ENCODE measurements around the gene PGBD1.
A peak's percentile ranks its signal among the peaks of the same experiment; 100 is the strongest.
"Not testable (repeated sequence)": the region's sequence is repeated elsewhere in the genome, so short reads cannot be mapped to it uniquely, and the experiment has no call there.

Gene PGBD1

GRCh38 chr6:28267695-28268059 is 13.7 kb upstream of the PGBD1 start:
- Histone ChIP-seq H3K9me3 (ENCODE audit: control insufficient read depth, low read length) (no peaks in the 10 kb centered on the region), H3K27ac (ENCODE audit: insufficient read depth, low read depth, low read length, poor library complexity, severe bottlenecking) (no peak overlapping the region), H3K4me1 (ENCODE audit: control insufficient read depth, insufficient read depth, low read length) (no peaks in the 10 kb centered on the region), H3K4me3 (ENCODE audit: insufficient read depth, low read depth, low read length) (peak overlapping the region; percentile 75), H3K27me3 (ENCODE audit: control insufficient read depth, insufficient read depth, low read length, poor library complexity, severe bottlenecking) (peaks cover 22% of the 10 kb centered on the region), H3K36me3 (ENCODE audit: control insufficient read depth, insufficient read depth, low read length) (peaks cover 7% of the 10 kb centered on the region)
- 21 to 39% methylated on average over 1 of the region's 1 CpG for WGBS, 2 experiments

- H3K4me3 ChIP-seq (ENCODE audit: insufficient read depth, low read depth, low read length) = no peak overlapping the region
- H3K4me1 ChIP-seq (ENCODE audit: control insufficient read depth, insufficient read depth, low read length) = no peaks in the 10 kb centered on the region
- no peaks in the 10 kb centered on the region for H3K9me3 ChIP-seq (ENCODE audit: control insufficient read depth, low read length)
- H3K27me3 ChIP-seq (ENCODE audit: control insufficient read depth, insufficient read depth, low read length, poor library complexity, severe bottlenecking) = peaks cover 6% of the 10 kb centered on the region
- H3K27ac ChIP-seq (ENCODE audit: insufficient read depth, low read depth, low read length, poor library complexity, severe bottlenecking) = no peak overlapping the region
- H3K36me3 ChIP-seq (ENCODE audit: control insufficient read depth, insufficient read depth, low read length) = peaks cover 16% of the 10 kb centered on the region
Observed at GRCh38 chr6:28269492-28269891, 11.9 kb upstream of the PGBD1 start.

- Histone ChIP-seq H3K27me3 (ENCODE audit: control insufficient read depth, insufficient read depth, low read length, poor library complexity, severe bottlenecking) (no peaks in the 10 kb centered on the region), H3K9me3 (ENCODE audit: control insufficient read depth, low read length) (no peaks in the 10 kb centered on the region), H3K4me3 (ENCODE audit: insufficient read depth, low read depth, low read length) (no peak overlapping the region), H3K36me3 (ENCODE audit: control insufficient read depth, insufficient read depth, low read length) (peaks cover 34% of the 10 kb centered on the region), H3K27ac (ENCODE audit: insufficient read depth, low read depth, low read length, poor library complexity, severe bottlenecking) (no peak overlapping the region), H3K4me1 (ENCODE audit: control insufficient read depth, insufficient read depth, low read length) (no peaks in the 10 kb centered on the region)
Observed at GRCh38 chr6:28274888-28275287, 6.5 kb upstream of the PGBD1 start.

GRCh38 chr6:28277746-28278145 is 3.6 kb upstream of the PGBD1 start:
- H3K36me3 ChIP-seq (ENCODE audit: control insufficient read depth, insufficient read depth, low read length) = peaks cover 27% of the 10 kb centered on the region
- 90 to 94% methylated on average over 3 of the region's 3 CpGs for WGBS, 2 experiments
- no peaks in the 10 kb centered on the region for H3K9me3 ChIP-seq (ENCODE audit: control insufficient read depth, low read length)
- H3K4me1 ChIP-seq (ENCODE audit: control insufficient read depth, insufficient read depth, low read length) = no peaks in the 10 kb centered on the region
- H3K4me3 ChIP-seq (ENCODE audit: insufficient read depth, low read depth, low read length) = no peak overlapping the region
- H3K27me3 ChIP-seq (ENCODE audit: control insufficient read depth, insufficient read depth, low read length, poor library complexity, severe bottlenecking) = peaks cover 8% of the 10 kb centered on the region
- no peak overlapping the region for H3K27ac ChIP-seq (ENCODE audit: insufficient read depth, low read depth, low read length, poor library complexity, severe bottlenecking)

- H3K4me3 ChIP-seq (ENCODE audit: insufficient read depth, low read depth, low read length) = peak overlapping the region; percentile 79
- no peak overlapping the region for H3K27ac ChIP-seq (ENCODE audit: insufficient read depth, low read depth, low read length, poor library complexity, severe bottlenecking)
- WGBS, 2 experiments = 80% methylated on average over 1 of the region's 3 CpGs; no CpG with 5 or more reads in 1 of the 2 experiments
- H3K9me3 ChIP-seq (ENCODE audit: control insufficient read depth, low read length) = no peaks in the 10 kb centered on the region
- H3K4me1 ChIP-seq (ENCODE audit: control insufficient read depth, insufficient read depth, low read length) = no peaks in the 10 kb centered on the region
- peaks cover 26% of the 10 kb centered on the region for H3K36me3 ChIP-seq (ENCODE audit: control insufficient read depth, insufficient read depth, low read length)
- H3K27me3 ChIP-seq (ENCODE audit: control insufficient read depth, insufficient read depth, low read length, poor library complexity, severe bottlenecking) = peaks cover 8% of the 10 kb centered on the region
Observed at GRCh38 chr6:28280595-28281287, 631 bp upstream of the PGBD1 start.

- WGBS, 2 experiments = 95% methylated on average over 2 of the region's 2 CpGs
- Histone ChIP-seq H3K27ac (ENCODE audit: insufficient read depth, low read depth, low read length, poor library complexity, severe bottlenecking) (no peak overlapping the region), H3K27me3 (ENCODE audit: control insufficient read depth, insufficient read depth, low read length, poor library complexity, severe bottlenecking) (peaks cover 8% of the 10 kb centered on the region), H3K4me1 (ENCODE audit: control insufficient read depth, insufficient read depth, low read length) (no peaks in the 10 kb centered on the region), H3K4me3 (ENCODE audit: insufficient read depth, low read depth, low read length) (no peak overlapping the region), H3K36me3 (ENCODE audit: control insufficient read depth, insufficient read depth, low read length) (peaks cover 26% of the 10 kb centered on the region), H3K9me3 (ENCODE audit: control insufficient read depth, low read length) (no peaks in the 10 kb centered on the region)
Observed at GRCh38 chr6:28282926-28283325, 1.6 kb downstream of the PGBD1 start.

- H3K4me3 ChIP-seq (ENCODE audit: insufficient read depth, low read depth, low read length) = no peak overlapping the region
- H3K27me3 ChIP-seq (ENCODE audit: control insufficient read depth, insufficient read depth, low read length, poor library complexity, severe bottlenecking) = no peaks in the 10 kb centered on the region
- H3K36me3 ChIP-seq (ENCODE audit: control insufficient read depth, insufficient read depth, low read length) = peaks cover 14% of the 10 kb centered on the region
- H3K4me1 ChIP-seq (ENCODE audit: control insufficient read depth, insufficient read depth, low read length) = no peaks in the 10 kb centered on the region
- no peak overlapping the region for H3K27ac ChIP-seq (ENCODE audit: insufficient read depth, low read depth, low read length, poor library complexity, severe bottlenecking)
- H3K9me3 ChIP-seq (ENCODE audit: control insufficient read depth, low read length) = no peaks in the 10 kb centered on the region
Observed at GRCh38 chr6:28291573-28291972, 10.2 kb downstream of the PGBD1 start.

GRCh38 chr6:28295326-28295725 is 14.0 kb downstream of the PGBD1 start:
- no peaks in the 10 kb centered on the region for H3K9me3 ChIP-seq (ENCODE audit: control insufficient read depth, low read length)
- no peaks in the 10 kb centered on the region for H3K4me1 ChIP-seq (ENCODE audit: control insufficient read depth, insufficient read depth, low read length)
- H3K36me3 ChIP-seq (ENCODE audit: control insufficient read depth, insufficient read depth, low read length) = peaks cover 3% of the 10 kb centered on the region
- 86 to 97% methylated on average over 2 to 5 of the region's 5 CpGs for WGBS, 2 experiments
- H3K4me3 ChIP-seq (ENCODE audit: insufficient read depth, low read depth, low read length) = no peak overlapping the region
- H3K27me3 ChIP-seq (ENCODE audit: control insufficient read depth, insufficient read depth, low read length, poor library complexity, severe bottlenecking) = no peaks in the 10 kb centered on the region
- no peak overlapping the region for H3K27ac ChIP-seq (ENCODE audit: insufficient read depth, low read depth, low read length, poor library complexity, severe bottlenecking)

- Histone ChIP-seq H3K4me3 (ENCODE audit: insufficient read depth, low read depth, low read length) (no peak overlapping the region), H3K27ac (ENCODE audit: insufficient read depth, low read depth, low read length, poor library complexity, severe bottlenecking) (no peak overlapping the region), H3K36me3 (ENCODE audit: control insufficient read depth, insufficient read depth, low read length) (peaks cover 9% of the 10 kb centered on the region), H3K4me1 (ENCODE audit: control insufficient read depth, insufficient read depth, low read length) (no peaks in the 10 kb centered on the region), H3K27me3 (ENCODE audit: control insufficient read depth, insufficient read depth, low read length, poor library complexity, severe bottlenecking) (no peaks in the 10 kb centered on the region), H3K9me3 (ENCODE audit: control insufficient read depth, low read length) (no peaks in the 10 kb centered on the region)
- 88 to 91% methylated on average over 7 of the region's 7 CpGs for WGBS, 2 experiments
Observed at GRCh38 chr6:28296520-28297060, 15.2 kb downstream of the PGBD1 start.

GRCh38 chr6:28303570-28303969 is 22.2 kb downstream of the PGBD1 start:
- WGBS, 2 experiments = 98 to 100% methylated on average over 2 to 3 of the region's 3 CpGs
- Histone ChIP-seq H3K4me3 (ENCODE audit: insufficient read depth, low read depth, low read length) (no peak overlapping the region), H3K4me1 (ENCODE audit: control insufficient read depth, insufficient read depth, low read length) (no peaks in the 10 kb centered on the region), H3K27me3 (ENCODE audit: control insufficient read depth, insufficient read depth, low read length, poor library complexity, severe bottlenecking) (no peaks in the 10 kb centered on the region), H3K27ac (ENCODE audit: insufficient read depth, low read depth, low read length, poor library complexity, severe bottlenecking) (no peak overlapping the region), H3K36me3 (ENCODE audit: control insufficient read depth, insufficient read depth, low read length) (peaks cover 9% of the 10 kb centered on the region), H3K9me3 (ENCODE audit: control insufficient read depth, low read length) (no peaks in the 10 kb centered on the region)

- H3K27me3 ChIP-seq (ENCODE audit: control insufficient read depth, insufficient read depth, low read length, poor library complexity, severe bottlenecking); H3K4me1 ChIP-seq (ENCODE audit: control insufficient read depth, insufficient read depth, low read length); H3K27ac ChIP-seq (ENCODE audit: insufficient read depth, low read depth, low read length, poor library complexity, severe bottlenecking); H3K9me3 ChIP-seq (ENCODE audit: control insufficient read depth, low read length); H3K4me3 ChIP-seq (ENCODE audit: insufficient read depth, low read depth, low read length); H3K36me3 ChIP-seq (ENCODE audit: control insufficient read depth, insufficient read depth, low read length): not testable (repeated sequence)
Observed at GRCh38 chr6:28306363-28306762, 25.0 kb downstream of the PGBD1 start.
